ENCODE measurements around the gene IPPK.

The IPPK gene

GRCh38 chr9:92649007-92649406 lies 20.9 kb downstream of the IPPK start:
- Histone ChIP-seq H3K27me3 (ENCODE audit: insufficient read depth, low read length) (no peaks in the 10 kb centered on the region), H3K9me2 (ENCODE audit: low read depth, low read length) (no peaks in the 10 kb centered on the region), H3K9me3 (ENCODE audit: low read length) (no peaks in the 10 kb centered on the region), H3K36me3 (ENCODE audit: insufficient read depth, low read length) (peaks cover 89% of the 10 kb centered on the region), H3K79me2 (ENCODE audit: insufficient read depth, low read length) (no peaks in the 10 kb centered on the region), H3F3A (ENCODE audit: insufficient read depth, low read length) (no peaks in the 10 kb centered on the region), H4K20me1 (ENCODE audit: insufficient read depth, low read length) (no peaks in the 10 kb centered on the region), H2AFZ (ENCODE audit: low read length) (no peak overlapping the region), H3K4me1 (ENCODE audit: insufficient read depth, low read length, severe bottlenecking) (peaks cover 4% of the 10 kb centered on the region), H3K9ac (ENCODE audit: low read length) (no peak overlapping the region), H3K4me3 (ENCODE audit: low read depth, low read length, poor library complexity, severe bottlenecking) (no peak overlapping the region), H3K27ac (ENCODE audit: low read depth, low read length, poor library complexity, severe bottlenecking) (no peak overlapping the region), H3K4me2 (ENCODE audit: low read length) (no peak overlapping the region)
- TF ChIP-seq CTCF (IDR thresholded peaks at IDR 0.05; ENCODE audit: low read length), result no peak

- no peak overlapping the region for H2AFZ ChIP-seq (ENCODE audit: low read length)
- no peak overlapping the region for H3K9ac ChIP-seq (ENCODE audit: low read length)
- no peaks in the 10 kb centered on the region for H3K27me3 ChIP-seq (ENCODE audit: insufficient read depth, low read length)
- no peaks in the 10 kb centered on the region for H3F3A ChIP-seq (ENCODE audit: insufficient read depth, low read length)
- no peak overlapping the region for H3K27ac ChIP-seq (ENCODE audit: low read depth, low read length, poor library complexity, severe bottlenecking)
- H3K9me2 ChIP-seq (ENCODE audit: low read depth, low read length), result no peaks in the 10 kb centered on the region
- H3K9me3 ChIP-seq (ENCODE audit: low read length), result no peaks in the 10 kb centered on the region
- H3K36me3 ChIP-seq (ENCODE audit: insufficient read depth, low read length), result peaks cover 90% of the 10 kb centered on the region
- no peak overlapping the region for H3K4me2 ChIP-seq (ENCODE audit: low read length)
- H3K4me3 ChIP-seq (ENCODE audit: low read depth, low read length, poor library complexity, severe bottlenecking), result no peak overlapping the region
- TF ChIP-seq EZH2 (IDR thresholded peaks at IDR 0.05; ENCODE audit: borderline replicate concordance, low read length), result no peak
- no peak for TF ChIP-seq CTCF (IDR thresholded peaks at IDR 0.05; ENCODE audit: low read length)
- H3K4me1 ChIP-seq (ENCODE audit: insufficient read depth, low read length, severe bottlenecking), result no peaks in the 10 kb centered on the region
- no peaks in the 10 kb centered on the region for H3K79me2 ChIP-seq (ENCODE audit: insufficient read depth, low read length)
- no peaks in the 10 kb centered on the region for H4K20me1 ChIP-seq (ENCODE audit: insufficient read depth, low read length)
Measured at GRCh38 chr9:92648474-92648971, 21.4 kb downstream of the IPPK start.

- Histone ChIP-seq H3K4me2 (ENCODE audit: low read length) (no peak overlapping the region), H3K27ac (ENCODE audit: low read depth, low read length, poor library complexity, severe bottlenecking) (no peak overlapping the region), H2AFZ (ENCODE audit: low read length) (no peak overlapping the region), H3K9me3 (ENCODE audit: low read length) (no peaks in the 10 kb centered on the region), H3K79me2 (ENCODE audit: insufficient read depth, low read length) (no peaks in the 10 kb centered on the region), H3K9ac (ENCODE audit: low read length) (no peak overlapping the region), H3K4me3 (ENCODE audit: low read depth, low read length, poor library complexity, severe bottlenecking) (no peak overlapping the region), H3F3A (ENCODE audit: insufficient read depth, low read length) (no peaks in the 10 kb centered on the region), H3K36me3 (ENCODE audit: insufficient read depth, low read length) (peaks cover 90% of the 10 kb centered on the region), H3K4me1 (ENCODE audit: insufficient read depth, low read length, severe bottlenecking) (no peaks in the 10 kb centered on the region), H3K27me3 (ENCODE audit: insufficient read depth, low read length) (no peaks in the 10 kb centered on the region), H4K20me1 (ENCODE audit: insufficient read depth, low read length) (no peaks in the 10 kb centered on the region), H3K9me2 (ENCODE audit: low read depth, low read length) (no peaks in the 10 kb centered on the region)
- no peak for TF ChIP-seq EZH2 (IDR thresholded peaks at IDR 0.05; ENCODE audit: borderline replicate concordance, low read length)
- TF ChIP-seq CTCF (IDR thresholded peaks at IDR 0.05; ENCODE audit: low read length), result no peak
Measured at GRCh38 chr9:92647671-92648473, 22.1 kb downstream of the IPPK start.
